KMS-11 (cell line): ENCODE data around the gene TSPOAP1.
A peak's percentile ranks its signal among the peaks of the same experiment; 100 is the strongest.

Experiments
- H2AFZ ChIP-seq: fragments of 200-600 bp; sonication (generic); 2 replicates; pipeline ENCODE4 v1.6.1; 2016; ENCODE audit warnings: antibody characterized with exemption, mixed run types, low read depth
- H3K27ac ChIP-seq: fragments of 200-600 bp; sonication (generic); 2 replicates; pipeline ENCODE4 v1.6.1; 2016; ENCODE audit warnings: mild to moderate bottlenecking, mixed run types
- H3K27me3 ChIP-seq: fragments of 200-600 bp; sonication (generic); 2 replicates; pipeline ENCODE4 v1.6.1; 2017; ENCODE audit warnings: mild to moderate bottlenecking, low read depth, mixed run types, moderate library complexity; ENCODE audit not compliant: insufficient read depth
- H3K36me3 ChIP-seq: fragments of 200-600 bp; sonication (generic); 2 replicates; pipeline ENCODE4 v1.6.1; 2017; ENCODE audit warnings: mild to moderate bottlenecking, mixed run types; ENCODE audit not compliant: insufficient read depth
- H3K4me1 ChIP-seq: fragments of 200-600 bp; sonication (generic); 2 replicates; pipeline ENCODE4 v1.6.1; 2016; ENCODE audit warnings: mild to moderate bottlenecking, low read depth, mixed run types; ENCODE audit not compliant: poor library complexity, severe bottlenecking
- H3K4me2 ChIP-seq: fragments of 200-600 bp; sonication (generic); 2 replicates; pipeline ENCODE4 v1.7.0; 2016; ENCODE audit warnings: mild to moderate bottlenecking, mixed run types
- H3K4me3 ChIP-seq: fragments of 200-600 bp; sonication (generic); IDR thresholded peaks from 2 replicates; pipeline ENCODE4 v1.6.1; 2017; ENCODE audit warnings: low read depth, low read length, mixed read lengths; ENCODE audit not compliant: insufficient read depth
- H3K79me2 ChIP-seq: fragments of 200-600 bp; sonication (generic); 2 replicates; pipeline ENCODE4 v1.6.1; 2016; ENCODE audit warnings: low read depth, mixed run types; ENCODE audit not compliant: insufficient read depth
- H3K9ac ChIP-seq: fragments of 200-600 bp; sonication (generic); 2 replicates; pipeline ENCODE4 v1.6.1; 2016; ENCODE audit warnings: mild to moderate bottlenecking, mixed run types
- H4K20me1 ChIP-seq: fragments of 200-600 bp; sonication (generic); 2 replicates; pipeline ENCODE4 v1.6.1; 2016; ENCODE audit warnings: mild to moderate bottlenecking, mixed run types; ENCODE audit not compliant: insufficient read depth
- CTCF ChIP-seq: fragments of 200-600 bp; sonication (generic); conservative IDR thresholded peaks from 2 replicates; pipeline ENCODE4 v1.6.1; 2017; ENCODE audit warnings: low read depth, mild to moderate bottlenecking, antibody characterized with exemption, low read length, moderate library complexity, mixed read lengths

Gene TSPOAP1

GRCh38 chr17:58331815-58332777 is 3.5 kb upstream of the TSPOAP1 start:
- no peak for TF ChIP-seq CTCF
- Histone ChIP-seq H3K27me3 (no peaks in the 10 kb centered on the region), H3K36me3 (peaks cover 11% of the 10 kb centered on the region; the same call in 1 of the 2 replicates), H3K4me3 (no peak overlapping the region), H3K9ac (peak overlapping the region; percentile 100), H3K4me2 (peak overlapping the region; percentile 95), H3K27ac (peak overlapping the region; percentile 96), H3K79me2 (peaks cover 66% of the 10 kb centered on the region), H3K4me1 (peaks cover 67% of the 10 kb centered on the region), H4K20me1 (peaks cover 7% of the 10 kb centered on the region; the same call in 1 of the 2 replicates), H2AFZ (no peak overlapping the region)

GRCh38 chr17:58330997-58331814 is 2.6 kb upstream of the TSPOAP1 start:
- peaks cover 58% of the 10 kb centered on the region for H3K4me1 ChIP-seq
- H4K20me1 ChIP-seq = peaks cover 7% of the 10 kb centered on the region; the same call in 1 of the 2 replicates
- no peak for TF ChIP-seq CTCF
- H3K36me3 ChIP-seq = peaks cover 11% of the 10 kb centered on the region; the same call in 1 of the 2 replicates
- H3K4me3 ChIP-seq = peak overlapping the region; percentile 64
- H3K79me2 ChIP-seq = peaks cover 58% of the 10 kb centered on the region
- peak overlapping the region; percentile 96 for H3K27ac ChIP-seq
- no peak overlapping the region for H2AFZ ChIP-seq
- no peaks in the 10 kb centered on the region for H3K27me3 ChIP-seq
- H3K4me2 ChIP-seq = peak overlapping the region; percentile 95
- H3K9ac ChIP-seq = peak overlapping the region; percentile 100

- Histone ChIP-seq H3K79me2 (peaks cover 57% of the 10 kb centered on the region), H3K4me1 (peaks cover 54% of the 10 kb centered on the region), H4K20me1 (peaks cover 7% of the 10 kb centered on the region; the same call in 1 of the 2 replicates), H2AFZ (no peak overlapping the region), H3K27ac (peak overlapping the region; percentile 96), H3K27me3 (no peaks in the 10 kb centered on the region), H3K36me3 (peaks cover 11% of the 10 kb centered on the region; the same call in 1 of the 2 replicates), H3K4me2 (peak overlapping the region; percentile 95), H3K9ac (peak overlapping the region; percentile 100), H3K4me3 (peak overlapping the region; percentile 64)
- no peak for TF ChIP-seq CTCF
Measured at GRCh38 chr17:58330538-58330996, 2.0 kb upstream of the TSPOAP1 start.

GRCh38 chr17:58329810-58330537 is 1.4 kb upstream of the TSPOAP1 start:
- Histone ChIP-seq H3K27ac (peak overlapping the region; percentile 96), H3K4me3 (no peak overlapping the region), H3K4me1 (peaks cover 48% of the 10 kb centered on the region), H4K20me1 (peaks cover 7% of the 10 kb centered on the region; the same call in 1 of the 2 replicates), H3K79me2 (peaks cover 51% of the 10 kb centered on the region), H2AFZ (no peak overlapping the region), H3K36me3 (peaks cover 11% of the 10 kb centered on the region; the same call in 1 of the 2 replicates), H3K9ac (peak overlapping the region; percentile 100), H3K4me2 (peak overlapping the region; percentile 95), H3K27me3 (no peaks in the 10 kb centered on the region)
- TF ChIP-seq CTCF = no peak
